NCI-H446 (cell line): ENCODE measurements around the gene RYR1.
"Not testable (repeated sequence)": the region's sequence is repeated elsewhere in the genome, so short reads cannot be mapped to it uniquely, and the experiment has no call there.

ENCODE experiments used
- DNase-seq, 2 experiments: peaks; one replicate each; lab custom pipeline; 2025; lab: John Stamatoyannopoulos, UW

The RYR1 gene

DNA sequence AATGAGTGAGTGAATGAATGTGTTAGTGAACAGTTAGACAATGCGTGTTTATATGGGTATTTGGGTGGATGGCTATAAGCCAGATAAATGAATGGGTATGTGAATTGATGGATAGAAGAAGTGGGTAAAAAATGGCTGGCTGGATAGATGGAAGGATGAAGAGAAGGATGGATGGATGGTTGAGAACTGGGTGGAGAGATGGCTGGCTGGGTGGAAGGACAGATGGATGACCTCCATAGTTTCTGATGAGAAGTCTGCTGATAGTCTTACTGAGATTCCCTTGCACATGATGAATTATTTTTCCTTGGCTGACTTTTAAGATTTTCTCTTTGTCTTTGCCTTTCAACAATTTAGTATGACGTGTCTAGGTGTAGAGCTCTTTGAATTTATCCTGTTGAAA is 57.4 kb downstream of the RYR1 start:
- DNase-seq = no peak

DNA sequence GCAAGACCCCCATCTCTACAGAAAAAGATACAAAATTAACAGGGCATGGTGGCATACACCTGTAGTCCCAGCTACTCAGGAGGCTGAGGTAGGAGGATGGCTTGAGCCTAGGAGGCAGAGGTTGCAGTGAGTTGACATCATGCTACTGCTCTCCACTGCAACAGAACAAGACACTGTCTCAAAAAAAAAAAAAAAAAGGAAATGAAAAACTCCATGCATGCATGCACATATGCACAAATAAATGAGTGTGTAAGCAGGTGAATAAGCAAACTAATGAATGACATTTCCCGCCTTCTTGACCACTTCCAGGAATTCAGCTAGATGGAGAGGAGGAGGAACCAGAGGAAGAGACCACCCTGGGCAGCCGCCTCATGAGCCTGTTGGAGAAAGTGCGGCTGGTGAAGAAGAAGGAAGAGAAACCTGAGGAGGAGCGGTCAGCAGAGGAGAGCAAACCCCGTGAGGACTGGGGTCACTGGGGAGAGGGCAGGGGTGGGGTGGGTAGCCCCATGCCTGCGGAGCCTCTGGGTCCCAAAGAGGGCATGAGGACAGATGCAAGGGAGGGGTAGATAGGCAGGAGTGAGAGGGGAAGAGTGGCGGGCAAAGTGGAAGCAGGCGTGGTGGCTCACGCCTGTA is 58.8 kb downstream of the RYR1 start:
- DNase-seq = no peak

DNA sequence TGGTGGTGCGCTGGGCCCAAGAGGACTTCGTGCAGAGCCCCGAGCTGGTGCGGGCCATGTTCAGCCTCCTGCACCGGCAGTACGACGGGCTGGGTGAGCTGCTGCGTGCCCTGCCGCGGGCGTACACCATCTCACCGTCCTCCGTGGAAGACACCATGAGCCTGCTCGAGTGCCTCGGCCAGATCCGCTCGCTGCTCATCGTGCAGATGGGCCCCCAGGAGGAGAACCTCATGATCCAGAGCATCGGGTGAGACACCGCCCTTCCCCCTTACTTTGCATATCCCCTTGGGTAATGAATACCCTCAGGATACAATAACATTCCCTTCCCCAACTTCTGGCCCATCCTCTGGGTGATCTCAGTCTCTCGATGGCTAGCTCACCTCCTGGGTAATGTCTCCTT is 60.9 kb downstream of the RYR1 start:
- no peak for DNase-seq

DNA sequence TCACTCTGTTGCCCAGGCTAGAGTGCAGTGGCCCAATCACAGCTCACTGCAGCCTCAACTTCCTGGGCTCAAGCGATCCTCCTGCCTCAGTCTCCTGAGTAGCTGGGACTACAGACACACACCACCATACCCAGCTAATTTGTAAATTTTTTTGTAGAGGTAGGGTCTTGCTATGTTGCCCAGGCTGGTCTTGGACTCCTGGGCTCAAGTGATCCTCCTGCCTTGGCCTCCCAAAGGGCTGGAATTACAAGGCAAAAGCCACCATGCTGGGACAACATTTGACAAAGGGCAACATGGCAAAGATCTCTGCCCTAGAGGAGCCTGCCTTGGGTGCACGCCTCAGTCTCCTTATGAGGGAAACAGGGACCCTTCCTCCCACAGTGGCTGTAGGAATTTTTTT is 61.9 kb downstream of the RYR1 start:
- not testable (repeated sequence) for DNase-seq

DNA sequence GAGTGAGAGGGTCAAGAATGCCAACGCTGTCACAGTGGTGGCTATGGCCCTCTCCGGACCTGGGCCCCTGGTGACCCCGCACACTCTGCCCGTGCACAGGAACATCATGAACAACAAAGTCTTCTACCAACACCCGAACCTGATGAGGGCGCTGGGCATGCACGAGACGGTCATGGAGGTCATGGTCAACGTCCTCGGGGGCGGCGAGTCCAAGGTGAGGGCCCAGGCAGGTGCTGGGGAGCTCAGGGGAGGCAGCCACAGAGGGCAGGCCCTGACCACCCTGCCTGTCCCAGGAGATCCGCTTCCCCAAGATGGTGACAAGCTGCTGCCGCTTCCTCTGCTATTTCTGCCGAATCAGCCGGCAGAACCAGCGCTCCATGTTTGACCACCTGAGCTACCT is 62.6 kb downstream of the RYR1 start:
- no peak for DNase-seq

DNA sequence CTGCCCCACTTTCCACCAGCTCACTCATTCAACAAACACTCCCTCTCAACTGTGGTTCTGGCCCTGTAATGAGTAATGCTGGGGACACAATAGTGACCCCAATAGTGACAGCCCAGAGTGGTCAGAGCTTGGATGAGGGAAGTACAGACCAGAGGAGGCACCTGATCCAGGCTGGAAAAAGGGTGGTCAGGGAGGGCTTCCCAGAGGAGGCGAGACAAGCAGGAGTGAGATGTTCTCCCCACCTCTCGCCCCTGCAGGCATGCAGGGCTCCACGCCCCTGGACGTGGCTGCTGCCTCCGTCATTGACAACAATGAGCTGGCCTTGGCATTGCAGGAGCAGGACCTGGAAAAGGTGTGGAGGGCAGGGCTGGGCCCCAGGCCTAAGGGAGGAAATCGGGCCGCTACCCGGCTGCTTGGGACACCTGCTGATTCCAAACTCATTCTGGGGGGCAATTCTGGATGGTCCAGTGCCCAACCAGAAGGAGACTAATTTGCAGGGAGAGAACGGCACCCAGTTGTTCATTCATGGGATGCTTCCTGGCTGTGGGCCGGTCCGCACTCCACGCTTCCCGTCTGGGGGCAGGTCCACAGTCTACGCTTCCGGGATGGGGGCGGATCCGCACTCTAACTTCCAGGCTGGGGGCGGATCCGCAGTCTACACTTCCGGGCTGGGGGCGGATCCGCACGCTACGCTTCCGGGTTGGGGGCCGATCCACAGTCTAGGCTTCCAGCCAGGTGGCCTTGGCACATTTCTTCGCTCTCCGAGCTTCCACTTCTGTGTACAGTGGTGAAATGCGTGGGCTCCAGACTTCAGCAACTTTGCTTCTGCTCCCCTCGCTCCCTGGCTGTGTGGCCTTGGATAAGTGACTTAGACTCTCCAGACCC is 63.4 kb downstream of the RYR1 start:
- DNase-seq = peak in 1 of 2 experiments; percentile 17

DNA sequence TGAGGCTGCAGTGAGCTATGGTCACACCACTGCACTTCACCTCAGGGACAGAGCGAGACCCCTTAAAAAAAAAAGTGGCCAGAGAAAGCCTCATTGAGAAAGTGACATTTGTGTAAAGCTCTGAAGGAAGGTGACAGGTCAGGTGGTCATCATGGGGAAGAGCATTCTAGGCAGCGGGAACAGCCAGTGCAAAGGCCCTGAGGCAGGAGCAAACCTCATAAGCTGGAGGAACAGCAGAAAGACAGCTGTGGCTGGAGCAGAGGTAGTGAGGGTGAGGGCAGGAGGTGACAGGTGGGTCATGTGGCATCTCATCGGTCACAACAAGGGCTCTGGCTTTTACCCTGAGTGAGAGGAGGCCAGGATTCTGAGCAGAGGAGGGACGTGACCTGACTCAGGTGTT is 64.4 kb downstream of the RYR1 start:
- DNase-seq = no peak

DNA sequence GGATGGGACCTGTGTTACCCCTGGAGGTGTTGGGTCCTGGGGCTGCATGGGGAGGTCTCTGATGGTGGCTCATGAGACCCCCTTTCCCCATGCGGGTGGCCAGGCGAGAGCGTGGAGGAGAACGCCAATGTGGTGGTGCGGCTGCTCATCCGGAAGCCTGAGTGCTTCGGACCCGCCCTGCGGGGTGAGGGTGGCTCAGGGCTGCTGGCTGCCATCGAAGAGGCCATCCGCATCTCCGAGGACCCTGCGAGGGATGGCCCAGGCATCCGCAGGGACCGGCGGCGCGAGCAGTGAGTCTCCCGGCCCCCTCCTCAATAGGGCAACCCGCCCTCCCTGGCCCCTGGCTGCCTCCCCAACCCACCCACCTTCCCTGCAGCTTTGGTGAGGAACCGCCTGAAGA is 66.0 kb downstream of the RYR1 start:
- no peak for DNase-seq

DNA sequence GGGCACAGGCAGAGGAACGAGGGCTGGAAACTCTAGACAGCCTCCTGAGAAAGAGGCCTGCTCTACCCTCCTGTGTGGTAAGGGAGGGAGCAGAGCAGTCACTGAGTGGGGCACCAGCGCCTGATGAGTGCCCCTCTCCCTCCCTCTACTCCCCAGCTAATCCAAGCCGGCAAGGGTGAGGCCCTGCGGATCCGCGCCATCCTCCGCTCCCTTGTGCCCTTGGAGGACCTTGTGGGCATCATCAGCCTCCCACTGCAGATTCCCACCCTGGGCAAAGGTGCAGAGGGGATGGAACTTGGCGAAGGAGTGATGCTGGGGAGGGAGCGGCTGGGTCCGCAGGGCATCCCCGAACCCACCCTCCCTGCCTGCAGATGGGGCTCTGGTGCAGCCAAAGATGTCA is 67.0 kb downstream of the RYR1 start:
- DNase-seq = no peak

DNA sequence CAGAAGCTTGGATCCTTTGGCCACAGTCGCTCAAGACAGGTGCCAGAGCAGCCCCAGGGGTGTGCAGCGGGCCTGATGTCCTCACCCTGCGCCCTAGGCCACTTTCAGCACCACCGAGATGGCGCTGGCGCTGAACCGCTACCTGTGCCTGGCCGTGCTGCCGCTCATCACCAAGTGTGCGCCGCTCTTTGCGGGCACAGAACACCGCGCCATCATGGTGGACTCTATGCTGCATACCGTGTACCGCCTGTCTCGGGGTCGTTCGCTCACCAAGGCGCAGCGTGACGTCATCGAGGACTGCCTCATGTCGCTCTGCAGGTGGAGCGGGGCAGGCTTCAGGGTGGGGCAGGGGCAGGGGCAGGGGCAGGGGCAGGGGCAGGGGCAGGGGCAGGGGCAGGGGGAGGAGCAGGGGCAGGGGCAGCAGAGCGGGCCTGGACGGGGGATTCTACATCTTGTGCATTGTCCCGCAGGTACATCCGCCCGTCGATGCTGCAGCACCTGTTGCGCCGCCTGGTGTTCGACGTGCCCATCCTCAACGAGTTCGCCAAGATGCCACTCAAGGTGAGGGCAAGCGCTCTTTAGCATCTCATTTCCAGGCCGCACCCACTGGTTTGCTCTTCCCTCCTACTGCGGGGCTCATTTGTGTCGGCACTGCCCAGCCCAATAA is 69.1 kb downstream of the RYR1 start:
- no peak for DNase-seq

DNA sequence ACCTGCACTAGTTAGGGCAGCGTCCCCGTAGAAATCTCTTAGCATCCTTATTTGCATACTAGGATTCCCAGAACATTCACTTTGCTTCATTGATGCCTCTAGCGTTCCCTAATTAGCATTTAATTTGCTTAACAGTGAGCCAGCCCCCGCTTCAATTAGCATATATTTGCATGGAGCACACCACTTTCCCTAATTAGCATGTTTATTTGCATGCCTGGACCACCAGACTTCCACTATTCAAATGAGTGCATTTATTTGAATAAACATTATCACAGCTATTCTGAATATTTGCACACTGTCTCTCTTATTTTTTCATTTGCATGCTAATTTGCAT is 69.6 kb downstream of the RYR1 start:
- DNase-seq = no peak

DNA sequence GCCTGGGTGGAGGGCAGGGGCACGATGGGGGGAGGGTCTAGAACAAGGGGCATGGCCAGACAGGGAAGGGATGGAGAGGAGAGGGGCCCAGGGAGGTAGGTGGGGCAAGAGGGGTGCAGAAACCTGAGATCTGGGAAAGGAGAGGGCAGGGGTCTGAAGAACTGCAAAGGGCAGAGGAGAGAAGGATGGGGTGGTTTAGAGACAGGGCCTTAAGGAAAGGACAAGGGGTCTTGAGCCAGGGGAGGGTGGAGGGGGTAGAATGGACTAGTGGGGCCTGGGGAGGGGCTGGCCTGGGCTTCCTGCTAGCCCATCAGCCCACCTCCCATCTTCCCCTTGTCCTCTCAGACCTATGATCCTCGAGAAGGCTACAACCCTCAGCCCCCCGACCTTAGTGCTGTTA is 72.5 kb downstream of the RYR1 start:
- DNase-seq = no peak

DNA sequence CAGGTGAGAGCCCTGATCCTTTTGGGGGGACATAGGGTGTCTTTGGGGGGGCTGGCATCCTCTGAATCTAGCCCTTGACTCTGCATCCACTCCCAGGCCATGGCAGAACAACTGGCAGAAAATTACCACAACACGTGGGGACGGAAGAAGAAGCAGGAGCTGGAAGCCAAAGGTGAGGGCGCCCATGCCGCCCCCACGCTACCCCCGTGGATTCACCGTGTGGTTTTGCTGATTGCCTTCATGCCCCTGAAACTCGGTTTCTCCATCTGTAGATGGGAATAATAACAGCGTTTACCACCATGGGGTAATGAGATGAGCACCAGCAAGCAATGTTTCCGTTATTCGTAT is 72.9 kb downstream of the RYR1 start:
- no peak for DNase-seq

DNA sequence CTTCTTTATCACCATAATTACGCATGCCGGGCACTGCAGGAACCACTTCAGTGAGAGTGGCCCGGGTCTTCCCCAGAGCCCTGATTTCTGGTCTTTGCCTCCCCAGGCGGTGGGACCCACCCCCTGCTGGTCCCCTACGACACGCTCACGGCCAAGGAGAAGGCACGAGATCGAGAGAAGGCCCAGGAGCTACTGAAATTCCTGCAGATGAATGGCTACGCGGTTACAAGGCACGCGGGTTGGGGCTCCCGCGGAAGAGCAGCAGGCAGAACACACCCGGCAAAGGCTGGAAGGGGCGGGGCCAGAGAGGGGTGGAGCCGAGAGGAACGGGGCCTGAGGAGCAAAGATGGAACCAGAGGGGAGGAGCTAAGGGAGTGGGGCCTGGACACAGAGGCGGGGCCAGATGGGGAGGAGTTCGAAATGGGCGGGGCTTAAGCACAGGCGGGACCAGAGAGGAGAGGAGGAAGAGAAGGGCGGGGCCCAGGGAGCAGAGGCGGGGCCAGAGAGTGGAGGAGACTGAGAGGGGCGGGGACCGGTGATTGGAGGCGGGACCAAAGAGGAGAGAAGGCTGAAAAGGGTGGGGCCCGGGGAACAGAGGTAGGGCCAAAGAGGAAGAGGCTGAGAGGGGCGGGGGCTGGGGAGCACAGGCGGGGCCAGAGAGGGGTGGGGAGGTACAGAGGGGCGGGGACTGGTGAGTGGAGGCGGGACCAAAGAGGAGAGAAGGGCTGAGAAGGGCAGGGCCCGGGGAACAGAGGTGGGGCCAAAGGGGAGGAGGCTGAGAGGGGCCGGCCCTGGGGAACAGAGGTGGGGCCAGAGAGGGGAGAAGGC is 73.4 kb downstream of the RYR1 start:
- DNase-seq = peak in 1 of 2 experiments; percentile 65

DNA sequence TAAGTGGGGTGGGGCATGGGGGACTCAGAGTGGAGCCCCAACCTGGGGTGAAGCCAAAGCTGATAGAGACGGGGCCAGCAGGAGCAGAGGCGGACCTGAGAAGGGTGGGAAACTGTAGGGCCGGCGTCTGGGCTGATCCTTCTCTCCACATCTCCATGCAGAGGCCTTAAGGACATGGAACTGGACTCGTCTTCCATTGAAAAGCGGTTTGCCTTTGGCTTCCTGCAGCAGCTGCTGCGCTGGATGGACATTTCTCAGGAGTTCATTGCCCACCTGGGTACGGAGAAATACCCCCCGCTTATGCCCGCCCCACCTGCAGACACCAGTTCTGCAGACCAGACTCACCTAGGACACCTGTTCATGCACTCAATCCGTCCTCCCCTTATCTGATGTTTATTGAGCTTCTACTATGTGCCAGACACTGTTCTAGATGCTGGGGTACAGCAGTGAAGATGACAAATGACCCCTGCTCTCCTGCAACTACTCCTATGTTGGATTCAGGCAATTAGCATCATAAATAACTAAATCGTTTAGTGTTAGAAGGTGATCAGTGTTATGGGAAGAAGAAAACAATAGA is 74.1 kb downstream of the RYR1 start:
- DNase-seq = no peak

DNA sequence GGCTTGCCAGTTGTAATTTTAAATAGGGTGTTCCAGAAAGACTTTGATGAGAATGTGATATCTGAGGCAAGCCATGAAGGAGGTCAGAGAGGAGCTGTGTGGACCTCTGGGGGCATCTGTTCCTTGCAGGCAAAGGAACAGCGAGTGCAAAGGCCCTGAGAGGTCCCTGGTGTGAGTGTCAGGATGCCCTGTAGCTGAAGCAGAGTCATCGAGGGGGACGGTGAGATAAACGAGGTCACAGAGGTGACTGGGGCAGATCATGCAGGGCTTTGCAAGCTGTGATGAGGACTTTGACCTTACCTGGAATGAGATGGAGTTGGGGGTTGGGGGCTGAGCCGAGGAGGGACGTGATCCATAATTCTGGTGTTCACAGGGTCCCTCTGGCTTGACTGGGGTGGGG is 75.0 kb downstream of the RYR1 start:
- DNase-seq = no peak

DNA sequence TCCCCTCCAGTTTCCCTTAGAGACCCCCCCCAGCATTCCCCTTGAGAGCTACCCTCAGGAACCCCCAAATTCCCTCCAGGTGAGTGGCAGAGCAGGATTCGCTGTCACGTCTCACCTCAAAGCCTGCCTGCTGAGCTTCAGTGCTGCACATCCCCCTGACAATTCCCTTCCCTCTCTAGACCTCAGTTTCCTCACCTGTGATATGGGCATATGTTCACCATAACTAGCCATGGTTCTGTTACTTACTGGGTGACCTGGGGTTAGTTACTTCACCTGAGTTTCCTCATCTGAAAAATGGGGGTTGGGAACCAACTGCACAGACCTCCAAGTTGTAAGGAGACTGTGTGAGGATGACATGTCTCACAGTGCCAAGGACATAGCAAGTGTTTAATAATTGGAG is 75.5 kb downstream of the RYR1 start:
- no peak for DNase-seq

DNA sequence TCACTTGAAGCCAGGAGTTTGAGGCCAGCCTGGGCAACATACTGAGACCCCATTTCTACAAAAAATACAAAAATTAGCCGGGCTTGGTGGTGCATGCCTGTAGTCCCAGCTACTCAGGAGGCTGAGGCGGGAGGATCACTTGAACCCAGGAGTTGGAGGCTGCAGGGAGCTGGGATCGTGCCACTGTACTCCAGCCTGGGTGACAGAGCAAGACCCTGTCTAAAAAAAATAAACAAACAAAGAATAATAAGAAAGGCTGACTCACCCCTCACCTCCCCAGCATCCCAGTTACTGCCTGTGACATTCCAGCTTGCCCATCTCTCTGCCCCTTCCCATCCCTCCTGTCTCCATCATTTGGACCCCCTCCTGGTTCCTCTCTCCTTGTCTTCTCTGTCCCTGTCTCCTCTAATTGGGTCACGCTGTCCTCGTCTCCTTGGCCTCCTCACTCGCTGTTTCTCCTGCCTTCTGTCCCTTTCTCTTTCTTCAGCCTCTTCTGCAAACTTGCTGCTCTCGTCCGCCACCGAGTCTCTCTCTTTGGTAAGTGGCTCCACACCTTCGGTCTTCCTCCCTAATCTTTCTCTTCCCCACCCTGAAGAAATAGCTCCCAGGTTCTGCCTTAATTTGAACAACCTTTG is 77.7 kb downstream of the RYR1 start:
- DNase-seq = no peak

DNA sequence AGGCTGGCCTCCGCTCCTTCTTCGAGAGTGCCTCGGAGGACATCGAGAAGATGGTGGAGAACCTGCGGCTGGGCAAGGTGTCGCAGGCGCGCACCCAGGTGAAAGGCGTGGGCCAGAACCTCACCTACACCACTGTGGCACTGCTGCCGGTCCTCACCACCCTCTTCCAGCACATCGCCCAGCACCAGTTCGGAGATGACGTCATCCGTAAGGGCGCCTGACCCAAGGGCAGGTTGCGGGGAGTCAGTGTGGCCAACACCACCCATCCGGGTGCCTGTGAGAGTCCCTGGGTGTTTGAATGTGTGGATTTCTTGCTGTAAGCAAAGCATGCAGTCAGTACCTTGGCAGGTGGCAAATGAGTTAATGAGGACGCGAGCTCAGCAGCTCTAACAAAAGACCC is 78.8 kb downstream of the RYR1 start:
- no peak for DNase-seq

DNA sequence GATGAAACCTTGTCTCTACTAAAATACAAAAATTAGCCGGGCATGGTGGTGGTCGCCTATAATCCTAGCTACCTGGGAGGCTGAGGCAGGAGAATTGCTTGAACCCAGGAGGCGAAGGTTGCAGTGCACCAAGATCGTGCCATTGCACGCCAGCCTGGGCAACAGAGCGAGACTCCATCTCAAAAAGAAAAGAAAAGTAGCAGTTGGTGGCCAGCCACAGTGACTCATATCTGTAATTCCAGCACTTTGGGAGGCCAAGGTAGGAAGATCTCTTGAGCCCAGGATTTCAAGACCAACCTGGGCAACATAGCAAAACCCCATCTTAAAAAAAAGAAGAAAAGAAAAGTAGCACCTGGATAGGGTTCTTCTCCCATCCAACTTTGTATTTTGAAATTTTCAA is 79.7 kb downstream of the RYR1 start:
- DNase-seq = not testable (repeated sequence)

DNA sequence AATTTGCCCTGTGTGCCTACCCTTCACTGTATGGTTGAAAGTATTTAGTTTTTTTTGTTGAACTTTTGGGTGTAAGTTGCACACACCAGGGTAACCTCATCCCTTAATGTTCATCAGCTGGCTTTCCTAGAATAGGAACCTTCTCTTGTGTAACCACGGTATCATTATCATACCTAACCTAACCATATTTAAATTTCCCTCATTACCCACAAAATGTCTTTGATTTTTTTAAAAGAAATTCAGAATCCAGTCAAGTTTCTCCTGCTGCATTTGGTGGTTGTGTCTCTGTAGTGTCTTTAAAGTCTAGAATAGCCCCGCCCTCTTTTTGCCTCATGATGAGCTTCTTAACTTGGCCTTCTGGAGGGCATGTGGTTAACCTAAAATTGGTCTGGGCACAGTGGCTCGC is 80.3 kb downstream of the RYR1 start:
- DNase-seq = no peak
